ENCODE results near the gene LTBP3.

- no peak for TF ChIP-seq CTCF (IDR thresholded peaks at IDR 0.05; ENCODE audit: extremely low read depth in 1 of 2, insufficient read depth in 1 of 2, low read depth in 1 of 2, low read length in 2 of 2)
- no peak for TF ChIP-seq POLR2A (IDR thresholded peaks at IDR 0.05; ENCODE audit: low read depth, low read length)
- TF ChIP-seq MAX (IDR thresholded peaks at IDR 0.05; ENCODE audit: insufficient read depth, insufficient read length): no peak
- no peak for TF ChIP-seq POLR2AphosphoS5 (IDR thresholded peaks at IDR 0.05; ENCODE audit: insufficient read depth, low read depth, low read length)
- no peak for TF ChIP-seq FOS (IDR thresholded peaks at IDR 0.05; ENCODE audit: borderline replicate concordance, insufficient read depth, low read length)
These were observed 10.6 kb downstream of the LTBP3 start for GRCh38 chr11:65547446-65548125.

All from endothelial cell of umbilical vein (primary cell).